ENCODE measurements around the gene HOXA6. TPM values are rescaled to one million over a fixed set of nuclear protein-coding genes. Genes with fewer than 3 reads are reported as not detected.
A peak's percentile ranks its signal among the peaks of the same experiment; 100 is the strongest.

Gene HOXA6
- total RNA-seq, 2 experiments from 2014 or later: not detected

DNA sequence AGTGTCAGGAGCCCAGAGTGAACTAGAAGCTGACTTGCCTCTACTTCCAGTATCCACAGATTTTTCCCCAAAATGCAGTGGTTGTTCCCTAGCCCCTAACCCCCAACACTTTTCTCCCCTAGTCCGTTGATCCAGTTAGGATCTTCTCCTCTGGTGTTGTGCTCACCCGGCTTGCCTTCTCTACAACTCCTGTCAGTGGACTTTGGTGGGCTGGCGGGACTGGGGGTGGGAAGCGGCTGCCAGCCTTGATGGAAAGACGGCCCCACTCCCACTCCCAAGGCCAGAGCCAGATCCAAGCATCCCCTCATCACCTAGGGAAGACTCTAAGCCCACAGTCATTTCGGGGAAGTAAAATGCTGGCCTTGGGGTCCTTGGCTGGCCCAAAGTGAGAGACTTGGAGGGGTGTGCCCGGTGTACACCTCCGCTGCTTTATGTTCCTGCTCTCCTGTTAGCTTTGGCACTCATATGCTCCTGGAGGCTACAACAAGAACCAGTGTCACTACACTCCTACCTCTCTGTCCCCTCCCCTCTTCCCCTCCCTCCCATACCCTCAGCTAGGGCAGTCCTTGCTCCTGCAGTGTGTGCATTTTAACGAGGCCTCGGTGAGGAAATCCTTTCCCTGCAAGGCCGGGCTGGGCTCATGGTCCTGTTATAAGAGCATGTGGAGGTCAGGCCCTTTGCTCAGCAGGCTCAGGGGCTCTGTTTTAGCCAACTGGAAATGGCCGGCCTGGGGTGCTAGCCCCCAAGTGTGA is 27.5 kb upstream of the HOXA6 start:
- ChIA-PET CTCF (interaction anchor here (0.7 to 10.4 kb wide), 5 partner anchors 12 to 23 kb away, joined by 4 to 61 read pairs (median 7); partner anchors contain the start of gene HOXA3), POLR2A (no interaction called here)
- Mint-ChIP-seq H3K9me3 (no peaks in the 10 kb centered on the region), H3K27me3 (peaks cover 72% of the 10 kb centered on the region), H3K27ac (no peak overlapping the region), H3K4me1 (ENCODE audit: low read depth) (peaks cover 15% of the 10 kb centered on the region), H3K4me3 (peak overlapping the region; percentile 12), H3K36me3 (ENCODE audit: low read depth) (no peaks in the 10 kb centered on the region)
- ATAC-seq (no peak), DNase-seq (no peak)
- intact Hi-C loops (cut with micrococcal nuclease): loop anchor here (5.0 kb wide), 1 partner anchor 67 kb away; the partner anchor contains the start of gene EVX1
- TF ChIP-seq, protein P1, sequence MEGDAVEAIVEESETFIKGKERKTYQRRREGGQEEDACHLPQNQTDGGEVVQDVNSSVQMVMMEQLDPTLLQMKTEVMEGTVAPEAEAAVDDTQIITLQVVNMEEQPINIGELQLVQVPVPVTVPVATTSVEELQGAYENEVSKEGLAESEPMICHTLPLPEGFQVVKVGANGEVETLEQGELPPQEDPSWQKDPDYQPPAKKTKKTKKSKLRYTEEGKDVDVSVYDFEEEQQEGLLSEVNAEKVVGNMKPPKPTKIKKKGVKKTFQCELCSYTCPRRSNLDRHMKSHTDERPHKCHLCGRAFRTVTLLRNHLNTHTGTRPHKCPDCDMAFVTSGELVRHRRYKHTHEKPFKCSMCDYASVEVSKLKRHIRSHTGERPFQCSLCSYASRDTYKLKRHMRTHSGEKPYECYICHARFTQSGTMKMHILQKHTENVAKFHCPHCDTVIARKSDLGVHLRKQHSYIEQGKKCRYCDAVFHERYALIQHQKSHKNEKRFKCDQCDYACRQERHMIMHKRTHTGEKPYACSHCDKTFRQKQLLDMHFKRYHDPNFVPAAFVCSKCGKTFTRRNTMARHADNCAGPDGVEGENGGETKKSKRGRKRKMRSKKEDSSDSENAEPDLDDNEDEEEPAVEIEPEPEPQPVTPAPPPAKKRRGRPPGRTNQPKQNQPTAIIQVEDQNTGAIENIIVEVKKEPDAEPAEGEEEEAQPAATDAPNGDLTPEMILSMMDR (IDR thresholded peaks at IDR 0.05): no peak

DNA sequence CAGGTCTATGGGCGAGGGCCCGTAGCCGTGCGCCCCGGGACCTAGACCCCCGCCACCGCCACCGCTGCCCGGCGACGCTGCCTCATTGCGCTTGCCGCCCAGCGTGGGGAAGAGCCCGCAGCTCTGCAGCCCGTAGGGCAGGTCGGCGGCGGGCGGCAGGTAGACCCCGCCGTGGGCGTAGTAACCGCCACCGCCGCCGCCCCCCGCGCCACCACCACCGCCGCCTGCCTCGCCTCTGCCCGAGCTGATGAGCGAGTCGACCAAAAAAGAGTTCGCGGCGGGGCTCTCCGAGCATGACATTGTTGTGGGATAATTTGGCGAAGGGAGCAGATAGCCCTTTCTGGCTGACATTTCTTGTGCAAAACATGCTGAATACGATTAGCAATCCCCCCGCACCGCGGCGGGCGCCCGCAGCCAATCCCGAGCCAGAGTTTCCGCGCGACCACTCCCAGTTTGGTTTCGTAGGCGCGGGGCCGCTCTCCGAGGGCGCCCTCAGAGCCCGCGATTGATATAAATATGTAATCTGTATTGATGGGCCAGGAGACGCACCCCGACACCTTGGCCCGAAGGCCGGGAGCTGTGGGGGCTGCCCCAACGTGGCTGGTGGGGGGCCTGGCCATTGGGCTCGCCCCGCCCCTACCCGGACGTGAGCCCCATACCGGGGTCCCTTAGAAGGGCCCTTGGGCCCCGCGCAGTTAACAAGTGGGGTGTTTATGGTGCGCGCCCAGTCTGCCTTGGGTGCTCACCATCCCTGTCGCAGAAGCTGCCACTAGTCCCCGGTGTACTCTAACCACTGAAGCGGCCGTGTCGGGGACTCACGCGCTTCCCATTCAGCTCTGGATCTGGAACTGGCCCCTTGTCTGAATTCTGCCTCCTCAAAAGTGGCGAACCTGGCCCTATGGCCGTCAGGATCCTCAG is 26.6 kb upstream of the HOXA6 start, which contains the start of gene HOXA10:
TSS of gene HOXA10 (minus strand) at position 365 of the 918 bp plus-strand sequence. CDS start at position 351, 14 bp downstream.
- ChIA-PET POLR2A (interaction anchor here (0.6 kb wide), 1 partner anchor 533 kb away, joined by 3 read pairs; no protein-coding TSS in a partner anchor), CTCF (interaction anchor here (1.3 to 10.4 kb wide), 5 partner anchors 10 to 22 kb away, joined by 4 to 61 read pairs (median 8); partner anchors contain the start of gene HOXA11)
- H3K4me3 Mint-ChIP-seq: peak within 1 kb of the TSS; percentile 35
- ATAC-seq (no peak), DNase-seq (no peak)
- peaks cover 70% of the 10 kb centered on the region for H3K27me3 Mint-ChIP-seq
- TF ChIP-seq, protein P1 (IDR thresholded peaks at IDR 0.05): no peak
- no peaks in the 10 kb centered on the region for H3K9me3 Mint-ChIP-seq
- H3K27ac Mint-ChIP-seq: no peak within 1 kb of the TSS
- peaks cover 15% of the 10 kb centered on the region for H3K4me1 Mint-ChIP-seq (ENCODE audit: low read depth)
- no peaks in the 10 kb centered on the region for H3K36me3 Mint-ChIP-seq (ENCODE audit: low read depth)
- intact Hi-C loops (cut with micrococcal nuclease): loop anchor here (5.0 kb wide), 1 partner anchor 68 kb away; the partner anchor contains the start of gene EVX1

DNA sequence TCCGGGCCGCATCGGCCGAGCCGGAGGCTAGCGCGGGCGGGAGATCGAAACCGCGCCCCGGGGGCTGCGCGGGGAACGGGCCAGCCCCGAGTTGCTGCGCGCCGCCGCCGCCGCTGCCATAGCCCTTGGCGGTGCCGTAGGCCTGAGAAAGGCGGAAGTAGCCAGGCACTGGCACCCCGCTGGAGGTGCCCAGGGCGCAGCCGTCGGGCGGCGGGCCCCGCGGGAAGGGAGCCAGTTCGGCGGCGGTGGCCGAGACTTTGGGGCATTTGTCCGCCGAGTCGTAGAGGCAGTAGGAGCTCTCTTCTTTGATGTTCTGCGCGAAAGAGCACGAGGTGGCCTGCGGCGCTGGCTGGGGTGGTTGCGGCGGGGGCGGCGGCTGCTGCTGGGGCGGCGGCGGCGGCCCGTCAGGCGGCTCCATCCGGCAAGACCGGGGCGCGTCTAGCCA is 26.0 kb upstream of the HOXA6 start:
- ChIA-PET POLR2A (interaction anchor here (0.6 to 0.9 kb wide), 2 partner anchors 14 to 532 kb away, joined by 3 read pairs; no protein-coding TSS in a partner anchor), CTCF (interaction anchor here (0.6 to 10.4 kb wide), 6 partner anchors 11 to 24 kb away, joined by 3 to 61 read pairs (median 8); partner anchors contain the start of gene HOXA11)
- ATAC-seq (peak; percentile 68), DNase-seq (no peak)
- Mint-ChIP-seq H3K27me3 (peaks cover 72% of the 10 kb centered on the region), H3K27ac (no peak overlapping the region), H3K4me1 (ENCODE audit: low read depth) (peaks cover 19% of the 10 kb centered on the region), H3K9me3 (no peaks in the 10 kb centered on the region), H3K4me3 (no peak overlapping the region), H3K36me3 (ENCODE audit: low read depth) (no peaks in the 10 kb centered on the region)
- intact Hi-C loops (cut with micrococcal nuclease): loop anchor here (5.0 kb wide), 1 partner anchor 69 kb away; the partner anchor contains the start of gene EVX1
- TF ChIP-seq, protein P1 (IDR thresholded peaks at IDR 0.05): no peak

DNA sequence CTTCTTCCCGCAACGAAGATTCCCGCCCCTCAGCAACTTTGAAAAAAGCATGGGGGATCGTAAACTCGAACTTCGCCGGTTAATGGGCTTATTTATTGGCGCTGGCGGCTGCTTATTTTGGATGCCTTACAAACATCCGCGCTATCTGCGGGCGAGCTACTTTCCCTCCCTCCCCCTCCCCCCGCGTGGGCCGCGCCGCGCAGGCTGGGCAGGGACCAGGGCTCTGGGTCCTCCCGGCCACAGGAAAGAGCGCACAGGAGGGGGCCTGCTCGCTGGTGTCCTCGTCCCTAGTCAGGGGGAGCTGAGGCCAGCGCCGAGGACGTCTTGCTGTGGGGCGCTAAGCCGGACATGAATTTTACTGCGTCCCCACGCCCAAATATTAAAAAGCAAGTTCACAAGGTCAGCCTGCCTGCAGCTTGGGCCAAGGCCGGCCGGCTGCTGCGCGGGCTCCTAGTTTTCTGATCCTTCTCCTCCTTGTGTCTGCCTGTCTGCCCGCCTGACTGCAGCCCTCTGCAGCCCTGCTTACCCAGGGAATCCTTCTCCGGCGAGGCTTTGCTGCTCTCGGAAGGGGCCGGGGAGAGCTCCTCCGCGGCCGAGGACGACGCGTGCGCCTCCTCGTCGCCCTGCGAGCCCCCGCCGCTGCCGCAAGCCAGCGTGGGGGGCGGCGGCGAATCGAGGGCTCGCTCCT is 25.4 kb upstream of the HOXA6 start:
- Mint-ChIP-seq H3K9me3 (no peaks in the 10 kb centered on the region), H3K27me3 (peaks cover 72% of the 10 kb centered on the region), H3K4me1 (ENCODE audit: low read depth) (peaks cover 20% of the 10 kb centered on the region), H3K36me3 (ENCODE audit: low read depth) (no peaks in the 10 kb centered on the region), H3K27ac (no peak overlapping the region), H3K4me3 (peak overlapping the region; percentile 7)
- no peak for DNase-seq
- TF ChIP-seq, protein P1 (IDR thresholded peaks at IDR 0.05): no peak
- peak; percentile 32 for ATAC-seq
- ChIA-PET CTCF (interaction anchor here (0.6 to 10.4 kb wide), 7 partner anchors 11 to 24 kb away, joined by 3 to 61 read pairs (median 7); partner anchors contain the start of gene HOXA11), POLR2A (interaction anchor here (0.9 kb wide), 1 partner anchor 14 kb away, joined by 3 read pairs; no protein-coding TSS in a partner anchor)
- intact Hi-C loops (cut with micrococcal nuclease): loop anchor here (5.0 kb wide), 1 partner anchor 69 kb away; the partner anchor contains the start of gene EVX1
